Measurements from ENCODE around the gene ZNF280B.

The ZNF280B gene

GRCh38 chr22:22508274-22509176, at the start of gene ZNF280B:
TSS of gene ZNF280B (minus strand) at chr22:22508742. CDS start at chr22:22489398, 19,344 bp downstream.
- DNase-seq, result peak; percentile 84

- DNase-seq, result no peak
These were observed 48.7 kb upstream of the ZNF280B start for GRCh38 chr22:22556995-22557925.

GRCh38 chr22:22556578-22556977, 48.0 kb upstream of the ZNF280B start:
- no peak for DNase-seq

GRCh38 chr22:22555596-22555995, 47.1 kb upstream of the ZNF280B start:
- no peak for DNase-seq

GRCh38 chr22:22554587-22555284, 46.2 kb upstream of the ZNF280B start:
- no peak for DNase-seq

- DNase-seq, result no peak
These were observed 45.4 kb upstream of the ZNF280B start for GRCh38 chr22:22553735-22554586.

- DNase-seq, result no peak
These were observed 44.6 kb upstream of the ZNF280B start for GRCh38 chr22:22553141-22553540.

- DNase-seq, result no peak
These were observed 44.1 kb upstream of the ZNF280B start for GRCh38 chr22:22552630-22553029.

GRCh38 chr22:22550789-22551434, 42.4 kb upstream of the ZNF280B start:
- no peak for DNase-seq

GRCh38 chr22:22548910-22549309, 40.4 kb upstream of the ZNF280B start:
- no peak for DNase-seq

GRCh38 chr22:22548317-22548716, 39.8 kb upstream of the ZNF280B start:
- DNase-seq, result no peak

GRCh38 chr22:22547692-22548300, 39.3 kb upstream of the ZNF280B start:
- DNase-seq, result no peak

- no peak for DNase-seq
These were observed 38.7 kb upstream of the ZNF280B start for GRCh38 chr22:22547226-22547625.

- no peak for DNase-seq
These were observed 37.9 kb upstream of the ZNF280B start for GRCh38 chr22:22546490-22546889.

GRCh38 chr22:22545084-22545483, 36.5 kb upstream of the ZNF280B start:
- DNase-seq, result no peak

- DNase-seq, result no peak
These were observed 29.9 kb upstream of the ZNF280B start for GRCh38 chr22:22538226-22538989.

- no peak for DNase-seq
These were observed 28.4 kb upstream of the ZNF280B start for GRCh38 chr22:22536916-22537315.

GRCh38 chr22:22536515-22536914, 28.0 kb upstream of the ZNF280B start:
- no peak for DNase-seq

- DNase-seq, result no peak
These were observed 27.1 kb upstream of the ZNF280B start for GRCh38 chr22:22535662-22536061.
